Hematopoietic multipotent progenitor cell treated with erythropoietin and hydrocortisone succinate and interleukin-3 and kit ligand, for 17 days (in vitro differentiated cells): Measurements from ENCODE around the gene LRRC63.
A peak's percentile ranks its signal among the peaks of the same experiment; 100 is the strongest.
"Not testable (repeated sequence)": the region's sequence is repeated elsewhere in the genome, so short reads cannot be mapped to it uniquely, and the experiment has no call there.

Source experiments
- DNase-seq: peaks from one replicate; pipeline ENCODE4 v3.0.0-alpha.2; 2015; ENCODE audit warnings: low spot score

LRRC63 gene

DNA sequence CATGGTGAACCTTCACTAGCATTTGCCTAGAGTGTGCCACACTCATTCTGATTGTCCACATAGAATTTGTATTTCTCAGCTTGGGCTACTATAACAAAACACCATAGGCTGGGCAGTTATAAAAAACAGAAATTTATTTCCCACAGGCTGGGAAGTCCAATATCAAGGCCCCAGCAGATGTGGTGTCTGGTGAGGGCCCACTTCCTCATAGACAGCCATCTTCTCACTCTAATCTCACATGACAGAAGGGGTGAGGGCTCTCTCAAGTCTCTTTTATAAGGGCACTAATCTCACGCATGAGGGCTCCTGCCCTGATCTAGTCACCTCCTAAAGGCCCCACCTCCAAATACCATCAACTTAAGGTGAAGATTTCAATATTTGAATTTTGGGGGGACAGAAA lies 53.6 kb downstream of the LRRC63 start:
- no peak for DNase-seq

DNA sequence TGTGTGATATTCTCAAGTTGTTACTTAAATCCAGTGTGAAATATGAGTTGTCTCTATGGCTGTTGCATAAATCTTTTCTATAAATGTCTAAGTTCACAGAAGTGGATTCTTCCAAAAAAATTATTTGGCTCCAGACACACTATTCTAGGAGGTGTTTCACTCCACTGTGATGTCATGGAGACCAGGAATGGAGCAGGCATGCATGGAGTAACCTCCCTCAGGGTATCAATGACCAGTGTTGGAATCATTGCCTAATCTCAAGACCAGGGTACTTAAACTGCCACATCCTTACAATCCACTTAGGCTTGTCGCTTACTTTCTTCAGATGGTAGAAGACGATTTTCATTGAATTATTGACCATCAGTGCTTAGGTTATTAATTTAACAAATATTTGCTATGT lies 55.4 kb downstream of the LRRC63 start:
- no peak for DNase-seq

DNA sequence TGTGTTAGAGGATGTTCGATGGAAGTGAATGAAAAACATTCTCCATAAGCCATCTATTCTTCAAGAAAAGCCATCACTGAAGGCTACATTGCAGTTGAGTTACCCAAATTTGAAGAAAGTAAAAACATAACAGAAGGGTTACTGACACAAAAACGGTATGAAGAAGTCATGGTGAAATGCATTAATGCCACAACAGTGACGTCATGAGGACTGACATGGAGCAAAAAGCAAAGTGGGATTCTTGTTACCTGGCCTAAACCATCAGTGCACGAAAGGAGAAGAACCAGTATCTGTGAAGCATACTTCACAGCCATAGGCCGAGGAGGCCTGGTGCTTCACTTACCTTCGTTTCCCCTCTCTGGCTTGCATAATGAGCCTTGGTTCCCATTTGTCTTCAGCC lies 58.7 kb downstream of the LRRC63 start:
- DNase-seq = no peak

DNA sequence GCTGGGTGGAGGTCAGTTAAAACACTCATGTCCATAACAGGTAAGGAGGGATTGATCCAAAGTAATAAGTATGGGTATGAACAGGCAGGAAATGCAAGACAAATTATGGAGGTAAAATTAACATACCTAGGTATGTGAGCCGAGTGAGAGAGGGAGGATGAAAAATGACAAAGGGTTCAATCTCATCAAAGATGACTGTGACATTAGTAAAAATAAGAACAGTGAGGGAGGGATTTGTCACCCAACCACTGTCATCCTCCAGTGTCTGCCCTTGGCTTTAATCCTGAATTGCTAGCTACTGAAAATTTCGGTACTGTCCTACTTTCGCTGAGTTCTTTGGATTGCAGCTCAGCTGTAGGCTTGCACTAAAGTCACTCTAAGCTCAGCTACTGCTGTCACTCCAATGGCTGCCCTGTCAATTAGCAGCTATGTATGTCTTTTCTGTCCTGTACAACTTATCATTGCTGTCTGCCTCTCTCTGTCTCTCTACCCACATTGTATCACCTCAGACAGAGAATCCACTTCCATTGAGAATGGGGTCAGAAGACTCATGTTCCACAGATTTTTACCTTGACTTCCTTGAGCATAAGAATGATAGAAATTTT lies 62.5 kb downstream of the LRRC63 start:
- no peak for DNase-seq

DNA sequence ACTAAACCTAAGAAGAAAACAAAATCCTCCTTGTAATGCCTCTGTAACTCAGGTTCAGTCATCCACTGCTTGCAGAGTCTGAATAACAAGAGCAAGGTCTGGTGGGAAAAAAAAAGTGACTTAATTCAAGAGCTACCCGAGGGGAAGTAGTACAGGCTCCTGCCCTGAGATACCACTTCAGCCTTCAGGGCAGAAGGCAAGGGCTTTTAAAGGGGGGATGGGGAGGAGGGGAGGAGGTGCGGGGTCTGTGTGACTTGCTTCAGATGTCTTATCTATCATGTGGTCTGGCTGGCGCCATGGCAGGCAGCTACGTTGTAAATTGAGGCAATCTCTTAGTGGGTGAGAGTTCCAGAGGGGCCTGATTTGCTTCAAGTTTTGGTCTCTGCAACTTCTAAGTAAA lies 66.7 kb downstream of the LRRC63 start:
- DNase-seq = no peak

DNA sequence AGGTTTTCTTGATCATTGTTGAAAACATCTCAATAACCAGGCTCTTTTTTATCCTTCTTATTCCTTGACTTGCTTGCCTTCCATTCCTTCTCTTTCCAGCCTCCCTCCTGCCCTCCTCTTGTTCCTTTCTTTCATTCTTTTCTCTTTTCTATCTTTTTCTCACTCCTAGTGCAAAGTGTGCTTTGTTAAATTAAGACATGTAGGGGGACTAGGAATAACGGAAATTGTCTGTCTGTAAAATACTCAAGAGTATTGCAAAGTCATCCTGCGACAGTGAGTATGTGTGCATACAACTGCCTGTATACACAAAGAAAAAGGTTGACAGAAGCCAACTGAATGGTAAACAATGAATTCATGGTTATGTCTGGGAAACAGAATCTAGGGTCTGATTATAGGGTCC lies 70.1 kb downstream of the LRRC63 start:
- DNase-seq = no peak

DNA sequence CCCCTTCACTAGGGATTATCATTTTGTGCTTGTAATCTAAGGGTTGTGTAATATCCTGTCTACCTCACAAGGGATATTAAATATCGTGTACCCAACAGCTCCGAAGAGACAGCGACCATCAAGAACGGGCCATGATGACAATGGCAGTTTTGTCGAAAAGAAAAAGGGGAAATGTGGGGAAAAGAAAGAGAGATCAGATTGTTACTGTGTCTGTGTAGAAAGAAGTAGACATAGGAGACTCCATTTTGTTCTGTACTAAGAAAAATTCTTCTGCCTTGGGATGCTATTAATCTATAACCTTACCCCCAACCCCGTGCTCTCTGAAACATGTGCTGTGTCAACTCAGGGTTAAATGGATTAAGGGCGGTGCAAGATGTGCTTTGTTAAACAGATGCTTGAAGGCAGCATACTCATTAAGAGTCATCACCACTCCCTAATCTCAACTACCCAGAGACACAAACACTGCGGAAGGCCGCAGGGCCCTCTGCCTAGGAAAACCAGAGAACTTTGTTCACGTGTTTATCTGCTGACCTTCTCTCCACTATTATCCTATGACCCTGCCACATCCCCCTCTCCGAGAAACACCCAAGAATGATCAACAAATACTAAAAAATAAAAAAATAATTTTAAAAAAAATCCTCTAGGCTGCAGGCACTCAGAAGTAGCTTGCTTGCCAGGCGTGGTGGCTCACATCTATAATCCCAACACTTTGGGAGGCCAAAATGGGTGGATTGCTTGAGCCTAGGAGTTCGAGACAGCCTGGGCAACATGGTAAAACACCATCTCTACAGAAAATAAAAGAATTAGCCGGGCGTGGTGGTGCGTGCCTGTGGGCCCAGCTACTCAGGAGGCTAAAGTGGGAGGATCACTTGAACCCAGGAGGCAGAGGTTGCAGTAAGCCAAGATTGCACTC lies 72.4 kb downstream of the LRRC63 start:
- DNase-seq = not testable (repeated sequence)

DNA sequence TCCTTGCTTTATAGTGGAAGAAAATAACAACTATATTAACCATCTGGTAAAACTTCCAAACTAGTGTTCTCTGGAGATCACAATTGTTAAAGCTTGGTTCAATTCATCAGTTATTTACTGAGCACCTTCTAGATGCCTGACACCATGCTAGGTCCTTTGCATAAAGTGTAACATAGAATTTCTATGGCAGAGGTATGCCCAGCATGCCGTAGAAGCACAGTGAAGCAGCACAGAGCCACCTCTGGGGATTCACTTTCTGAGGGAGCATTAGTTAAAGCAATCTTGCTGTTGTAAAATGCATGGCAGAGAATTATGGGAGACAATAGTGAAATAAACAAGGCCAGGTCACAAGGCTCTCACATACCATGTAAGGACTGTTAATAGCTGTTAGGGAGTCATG lies 75.2 kb downstream of the LRRC63 start:
- no peak for DNase-seq

DNA sequence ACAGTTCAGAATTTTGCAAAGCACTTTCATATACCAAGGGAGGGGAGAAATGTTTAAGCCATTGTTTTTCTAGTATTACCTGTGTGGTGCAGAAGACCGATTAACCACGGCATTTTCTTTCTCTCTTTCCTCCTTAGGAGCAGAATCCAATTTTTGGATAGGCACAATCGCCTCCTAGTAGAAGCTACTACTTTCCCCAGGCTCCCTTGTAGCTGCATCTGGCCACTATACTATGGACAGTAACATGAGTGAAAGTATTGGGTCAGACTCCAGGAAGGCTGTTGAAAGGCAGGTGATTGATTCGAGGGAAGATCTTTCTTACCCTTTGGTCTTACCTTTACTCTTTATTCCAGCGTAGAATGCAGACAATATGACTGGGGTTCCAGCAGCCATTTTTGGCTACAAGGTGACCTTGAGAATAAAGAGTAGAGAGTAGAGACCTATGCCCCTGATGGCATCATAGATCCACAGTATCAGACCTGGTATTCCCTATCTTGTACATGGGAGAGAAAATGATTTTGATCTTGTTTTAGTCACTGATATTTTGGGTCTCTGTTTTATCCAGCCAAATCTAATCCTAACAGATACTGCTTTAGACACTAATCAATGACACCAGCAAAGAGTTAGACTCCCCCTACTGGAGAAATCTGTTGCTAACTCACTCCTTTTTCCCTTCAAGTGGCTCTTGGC lies 77.0 kb downstream of the LRRC63 start:
- peak; percentile 11 for DNase-seq

DNA sequence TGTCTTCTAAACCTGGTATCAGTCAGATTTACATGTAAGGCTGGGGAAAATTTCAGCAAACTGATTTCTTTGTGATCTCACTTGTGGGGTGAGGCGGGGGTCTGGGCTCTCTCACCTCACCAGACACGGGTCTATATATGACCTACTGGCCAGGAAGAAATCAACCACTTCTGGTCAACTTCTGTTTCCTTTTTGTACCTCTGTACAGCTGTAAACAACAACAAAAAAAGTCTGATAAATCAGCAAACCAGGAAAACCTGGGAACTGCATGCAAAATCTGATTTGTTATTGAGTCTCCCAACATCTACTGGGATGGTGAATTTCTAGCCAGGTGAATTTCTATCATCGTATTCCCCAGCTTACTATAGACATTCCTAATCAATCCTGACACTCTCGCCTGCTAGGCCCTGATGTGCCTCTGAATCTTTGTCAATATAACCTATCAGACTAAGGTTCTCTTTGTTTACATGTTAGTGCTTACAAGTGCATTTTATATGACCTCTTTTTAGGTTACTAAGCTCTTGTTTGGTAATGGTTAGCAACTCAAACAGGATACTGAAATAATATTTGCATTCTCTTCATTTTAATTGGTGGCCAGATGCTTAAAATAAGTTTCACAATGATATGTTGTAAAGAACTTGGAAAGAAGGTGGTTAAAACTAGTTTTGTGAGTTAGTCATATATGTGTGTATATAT lies 77.7 kb downstream of the LRRC63 start:
- no peak for DNase-seq

DNA sequence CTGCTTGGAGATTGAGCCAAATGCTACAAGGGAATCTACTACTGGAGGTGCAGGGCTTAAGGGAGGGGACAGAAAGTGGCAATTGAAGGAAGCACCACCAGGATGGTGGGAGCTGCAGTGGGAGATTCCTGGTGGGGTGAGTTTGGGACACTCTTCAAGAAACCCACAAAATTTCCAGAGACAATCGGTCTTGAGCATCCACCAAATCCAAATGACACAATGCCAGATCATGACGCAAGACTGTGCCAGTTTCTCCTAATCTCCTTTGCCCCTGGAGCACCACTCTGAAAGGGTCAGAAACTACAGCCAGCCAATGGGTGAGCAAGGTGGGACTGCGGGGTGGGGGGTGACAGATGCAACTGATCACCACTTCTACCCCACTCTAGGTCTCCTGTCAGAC lies 78.7 kb downstream of the LRRC63 start:
- no peak for DNase-seq

DNA sequence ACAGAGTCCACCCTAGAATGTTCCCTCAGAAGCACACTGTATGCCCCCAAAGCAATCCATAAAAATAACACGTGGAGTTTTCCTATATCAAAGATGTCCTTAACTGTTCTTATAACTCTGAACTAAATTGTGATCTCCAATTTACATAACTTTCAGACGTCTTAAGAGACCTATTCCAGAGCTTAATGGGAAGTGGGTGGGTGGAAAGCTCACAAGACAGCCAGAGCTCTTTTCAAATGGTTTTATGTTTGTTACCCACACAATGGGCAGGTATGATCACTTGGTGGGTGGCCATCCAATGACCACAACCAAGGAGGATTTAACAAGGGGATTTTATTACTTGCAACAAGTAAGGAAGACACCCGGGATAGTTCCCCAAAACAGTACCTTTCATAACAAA lies 81.7 kb downstream of the LRRC63 start:
- DNase-seq = no peak

DNA sequence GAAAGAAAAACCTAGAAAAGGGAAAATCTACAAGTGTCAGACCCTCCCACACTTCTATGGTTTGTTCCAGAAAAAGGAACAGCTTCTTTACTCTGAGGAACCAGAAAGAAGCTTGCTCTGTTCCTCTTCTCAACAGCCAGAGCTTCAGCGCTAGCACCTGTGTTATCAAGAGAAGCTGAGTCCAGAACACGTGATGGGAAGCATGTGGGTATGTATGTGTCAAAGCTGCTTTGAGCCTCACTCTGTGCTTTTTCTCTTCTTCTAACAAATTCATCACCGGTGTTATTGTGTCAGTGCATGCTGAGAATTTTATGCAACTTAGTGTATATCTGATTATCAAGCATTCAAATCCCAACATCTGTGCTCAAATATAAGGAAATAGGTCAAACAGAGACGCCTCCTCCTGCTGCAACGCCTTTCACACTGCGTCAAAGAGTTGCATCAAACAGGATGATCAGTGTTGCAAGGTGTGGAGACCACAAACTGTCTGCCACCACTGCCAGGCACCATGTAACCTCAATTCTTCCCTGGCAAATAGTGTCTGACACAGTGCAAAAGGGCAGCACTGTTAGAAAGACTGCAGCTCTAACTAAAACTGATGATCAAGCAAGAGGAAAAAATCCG lies 83.9 kb downstream of the LRRC63 start:
- DNase-seq = no peak

DNA sequence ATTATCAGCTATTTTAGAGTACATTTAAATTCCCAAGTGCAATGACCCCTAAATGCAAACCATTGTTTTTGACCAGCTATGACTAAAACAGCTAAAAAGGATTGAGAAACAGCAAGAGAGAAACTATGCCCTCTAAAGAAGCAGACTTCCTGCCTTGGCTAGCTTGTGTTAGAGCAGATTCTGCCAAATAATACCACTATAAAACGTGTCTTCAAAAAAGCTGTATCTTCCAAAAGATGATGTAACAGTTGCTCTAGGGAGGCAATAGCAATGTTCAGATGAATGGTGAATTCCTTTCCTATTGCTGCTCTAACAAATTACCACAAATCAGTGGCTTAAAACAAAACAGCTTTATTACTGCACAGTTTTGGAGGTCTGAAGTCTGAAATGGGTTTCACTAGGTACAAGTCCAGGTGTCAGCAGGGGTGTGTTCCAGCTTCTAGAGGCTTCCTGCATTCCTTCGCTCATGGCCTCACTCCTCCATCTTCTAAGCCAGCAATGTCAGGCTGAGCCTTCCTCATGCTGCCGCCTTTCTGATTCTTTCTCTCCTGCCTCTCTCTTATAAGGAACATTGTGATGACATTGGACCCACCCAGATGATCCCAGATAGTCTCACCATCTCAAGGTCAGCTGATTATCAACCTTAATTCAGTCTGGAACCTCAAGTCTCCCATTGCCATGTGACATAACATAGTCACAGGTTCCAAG lies 84.5 kb downstream of the LRRC63 start:
- DNase-seq = no peak

DNA sequence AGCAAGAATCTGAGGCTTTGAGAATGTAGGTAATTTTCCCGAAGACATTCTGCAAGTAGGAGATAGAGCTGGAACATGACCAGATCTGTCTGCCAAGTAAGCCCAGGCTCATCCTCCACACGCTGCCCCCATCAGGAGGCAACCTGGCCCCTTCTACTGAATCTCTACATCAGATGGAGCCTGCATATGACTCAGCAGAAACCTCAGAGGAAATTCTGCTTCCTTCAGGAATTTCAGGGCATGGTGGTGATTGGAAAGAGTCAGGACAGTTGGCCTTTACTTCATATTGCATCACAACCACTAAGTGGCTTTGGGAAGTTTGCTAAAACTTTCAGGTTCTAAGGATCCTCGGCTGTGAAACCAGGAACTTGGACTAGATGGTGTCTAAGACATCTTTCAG lies 85.2 kb downstream of the LRRC63 start:
- DNase-seq = no peak

DNA sequence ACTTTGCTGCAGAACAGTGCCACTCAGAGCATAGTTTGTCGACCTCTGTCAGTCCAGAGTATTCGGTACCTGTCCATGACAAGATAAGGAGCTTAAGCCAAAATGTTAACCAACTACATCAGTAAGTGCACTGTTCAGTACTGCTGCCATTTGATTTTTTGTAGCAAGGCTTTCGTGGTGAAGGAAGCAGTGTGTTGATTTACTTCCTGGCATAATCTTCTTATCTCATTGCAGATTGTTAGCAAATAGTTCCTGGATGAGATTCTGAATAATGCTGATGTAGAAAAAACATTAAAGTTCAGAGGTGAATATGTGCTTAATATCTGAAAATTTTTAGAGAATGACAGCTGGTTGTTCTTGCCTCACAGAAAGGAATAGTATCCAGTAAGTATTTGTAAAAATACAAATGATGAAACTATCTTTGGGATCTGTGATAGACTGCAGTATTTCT lies 85.7 kb downstream of the LRRC63 start:
- DNase-seq = no peak

DNA sequence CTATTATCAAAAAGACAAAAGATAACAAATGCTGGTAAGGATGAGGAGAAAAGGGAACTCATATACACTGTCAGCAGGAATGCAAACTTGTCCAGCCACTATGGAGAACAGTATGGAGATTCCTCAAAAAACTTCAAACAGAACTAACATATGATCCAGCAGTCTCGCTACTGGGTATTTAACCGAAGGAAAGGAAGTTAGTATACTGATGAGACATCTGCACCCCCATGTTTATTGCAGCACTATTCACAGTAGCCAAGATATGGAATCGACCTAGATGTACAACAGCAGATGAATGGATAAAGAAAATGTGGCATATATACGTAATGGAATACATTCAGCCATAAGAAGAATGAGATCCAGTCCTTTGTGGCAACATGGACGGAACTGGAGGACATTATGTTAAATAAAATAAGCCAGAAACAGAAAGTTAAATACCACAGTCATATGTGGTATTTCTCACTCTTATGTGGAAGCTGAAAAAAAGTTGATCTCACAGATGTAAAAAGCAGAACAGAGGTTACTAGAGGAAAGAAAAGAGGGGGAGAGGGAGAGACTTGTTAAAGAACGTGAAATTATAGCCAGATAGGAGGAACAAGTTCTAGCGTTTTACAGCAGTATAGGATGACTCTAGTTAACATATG lies 92.1 kb downstream of the LRRC63 start:
- DNase-seq = no peak

DNA sequence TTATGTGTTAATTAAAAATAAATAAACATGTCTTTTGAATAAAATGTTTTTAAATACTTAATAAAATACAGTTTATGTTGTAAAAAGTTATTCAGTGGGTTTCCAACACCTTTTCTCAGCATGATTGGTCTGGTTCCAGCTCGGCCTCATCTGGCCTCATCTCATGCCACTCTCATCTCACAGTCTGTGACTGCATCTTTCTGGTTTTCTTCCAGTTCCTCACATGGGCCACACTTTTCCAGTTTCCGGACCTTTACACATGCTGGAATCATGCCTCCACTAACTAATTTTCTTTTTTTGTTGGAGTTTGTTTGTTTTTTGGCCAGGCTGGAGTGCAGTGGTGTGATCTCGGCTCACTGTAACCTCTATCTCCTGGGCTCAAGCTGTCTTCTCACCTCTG lies 92.8 kb downstream of the LRRC63 start:
- no peak for DNase-seq

DNA sequence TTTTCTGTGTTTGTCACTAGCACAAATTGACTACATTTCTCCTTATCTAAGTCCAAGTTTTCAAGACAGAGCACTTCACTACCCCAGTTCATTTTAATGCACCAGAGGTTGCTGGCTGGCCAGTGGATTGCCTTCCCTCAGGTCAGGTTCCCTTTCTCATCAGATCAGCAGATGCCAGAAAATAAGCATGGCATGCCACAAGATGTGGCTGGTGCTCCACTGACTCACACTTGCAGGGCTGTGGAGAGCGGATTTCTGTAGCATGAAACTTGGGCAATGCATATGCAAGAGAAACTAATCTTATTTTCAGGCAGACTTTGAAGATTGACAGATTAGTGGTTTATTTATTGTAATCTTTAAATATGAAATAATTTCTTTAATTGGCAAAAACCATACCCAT lies 95.8 kb downstream of the LRRC63 start:
- no peak for DNase-seq

DNA sequence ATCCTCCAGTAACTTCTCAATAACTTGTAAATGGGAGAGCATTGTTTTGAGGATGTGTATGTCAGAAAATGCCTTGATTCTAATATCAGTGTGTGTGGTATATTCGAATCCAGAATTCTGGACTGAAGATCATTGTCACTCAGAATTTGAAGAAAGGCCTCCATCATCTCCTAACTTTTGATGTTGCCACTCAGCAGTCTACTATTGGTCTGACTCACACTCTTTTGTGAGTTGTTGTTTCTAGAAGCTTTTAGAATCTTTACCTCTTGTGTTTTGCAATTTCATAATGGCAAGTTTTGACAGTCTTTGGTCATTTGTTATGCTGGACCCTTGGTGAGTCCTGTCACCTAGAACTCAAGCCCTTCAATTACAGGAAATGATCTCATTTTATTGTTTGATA lies 98.3 kb downstream of the LRRC63 start:
- no peak for DNase-seq

DNA sequence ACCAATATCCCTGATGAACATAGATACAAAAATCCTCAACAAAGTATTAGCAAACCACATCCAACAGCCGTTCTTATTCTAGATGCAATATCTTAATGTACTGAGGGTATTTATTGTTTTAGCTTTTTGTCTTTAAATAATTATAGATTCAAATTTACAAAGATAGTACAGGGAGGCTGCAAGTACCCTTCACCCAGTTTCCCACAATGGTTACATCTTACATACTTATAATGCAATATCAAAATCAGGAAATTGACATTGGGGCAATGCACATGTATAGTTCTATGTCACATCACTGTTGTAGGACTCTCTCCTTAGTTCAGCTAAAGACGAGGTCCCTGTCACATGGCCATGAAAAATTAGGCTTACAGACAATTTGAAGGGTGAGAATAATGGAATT lies 99.5 kb downstream of the LRRC63 start:
- DNase-seq = no peak
